ENCODE measurements around the gene BOLA1.
A peak's percentile ranks its signal among the peaks of the same experiment; 100 is the strongest.

- peak in 1 of 2 donors; percentile 92 for TF ChIP-seq POLR2A (IDR thresholded peaks at IDR 0.05)
- TF ChIP-seq, protein P1, sequence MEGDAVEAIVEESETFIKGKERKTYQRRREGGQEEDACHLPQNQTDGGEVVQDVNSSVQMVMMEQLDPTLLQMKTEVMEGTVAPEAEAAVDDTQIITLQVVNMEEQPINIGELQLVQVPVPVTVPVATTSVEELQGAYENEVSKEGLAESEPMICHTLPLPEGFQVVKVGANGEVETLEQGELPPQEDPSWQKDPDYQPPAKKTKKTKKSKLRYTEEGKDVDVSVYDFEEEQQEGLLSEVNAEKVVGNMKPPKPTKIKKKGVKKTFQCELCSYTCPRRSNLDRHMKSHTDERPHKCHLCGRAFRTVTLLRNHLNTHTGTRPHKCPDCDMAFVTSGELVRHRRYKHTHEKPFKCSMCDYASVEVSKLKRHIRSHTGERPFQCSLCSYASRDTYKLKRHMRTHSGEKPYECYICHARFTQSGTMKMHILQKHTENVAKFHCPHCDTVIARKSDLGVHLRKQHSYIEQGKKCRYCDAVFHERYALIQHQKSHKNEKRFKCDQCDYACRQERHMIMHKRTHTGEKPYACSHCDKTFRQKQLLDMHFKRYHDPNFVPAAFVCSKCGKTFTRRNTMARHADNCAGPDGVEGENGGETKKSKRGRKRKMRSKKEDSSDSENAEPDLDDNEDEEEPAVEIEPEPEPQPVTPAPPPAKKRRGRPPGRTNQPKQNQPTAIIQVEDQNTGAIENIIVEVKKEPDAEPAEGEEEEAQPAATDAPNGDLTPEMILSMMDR (IDR thresholded peaks at IDR 0.05) = peak in 1 of 6 experiments; percentile 21
Observed at GRCh38 chr1:149885339-149886120, 13.8 kb upstream of the BOLA1 start.

Data from thyroid gland (tissue), 4 donors.